DOHH2 (cell line): Measurements from ENCODE around the gene ABCF2.
A peak's percentile ranks its signal among the peaks of the same experiment; 100 is the strongest.

ENCODE experiments used
- H3F3A ChIP-seq: fragments of 200-600 bp; sonication (generic), shearing (Covaris generic); 2 replicates; pipeline ENCODE4 v1.6.0; 2016; ENCODE audit warnings: antibody characterized with exemption, mild to moderate bottlenecking; ENCODE audit not compliant: control insufficient read depth, insufficient read depth
- H3K27ac ChIP-seq: fragments of 200-600 bp; sonication (generic); 2 replicates; pipeline ENCODE4 v1.5.1; 2014; ENCODE audit warnings: low read depth, mild to moderate bottlenecking, low read length, moderate library complexity
- H3K27me3 ChIP-seq: fragments of 200-600 bp; sonication (generic); 2 replicates; pipeline ENCODE4 v1.6.1; 2014; ENCODE audit warnings: mild to moderate bottlenecking, low read length, mixed read lengths; ENCODE audit not compliant: control insufficient read depth
- H3K36me3 ChIP-seq: fragments of 200-600 bp; sonication (generic); 2 replicates; pipeline ENCODE4 v1.6.1; 2014; ENCODE audit warnings: mild to moderate bottlenecking, low read length, moderate library complexity, mixed read lengths; ENCODE audit not compliant: control insufficient read depth
- H3K4me1 ChIP-seq: fragments of 200-600 bp; sonication (generic); 2 replicates; pipeline ENCODE4 v1.6.1; 2014; ENCODE audit warnings: mild to moderate bottlenecking, low read length, mixed read lengths; ENCODE audit not compliant: control insufficient read depth
- H3K4me2 ChIP-seq: fragments of 200-600 bp; sonication (generic); 2 replicates; pipeline ENCODE4 v1.6.0; 2014; ENCODE audit warnings: mild to moderate bottlenecking, low read length, moderate library complexity
- H3K4me3 ChIP-seq: fragments of 200-600 bp; sonication (generic); 2 replicates; pipeline ENCODE4 v1.5.1; 2014; ENCODE audit warnings: mild to moderate bottlenecking, low read length, mixed read lengths
- H3K79me2 ChIP-seq: fragments of 200-600 bp; sonication (generic); 2 replicates; pipeline ENCODE4 v1.6.1; 2014; ENCODE audit warnings: mild to moderate bottlenecking, low read length, mixed read lengths; ENCODE audit not compliant: control insufficient read depth
- H3K9me2 ChIP-seq: fragments of 200-600 bp; sonication (generic); replicated peaks from 2 replicates; pipeline ENCODE4 v1.6.1; 2014; ENCODE audit warnings: mild to moderate bottlenecking, low read length, mixed read lengths; ENCODE audit not compliant: control insufficient read depth
- H3K9me3 ChIP-seq: fragments of 200-600 bp; sonication (generic); 2 replicates; pipeline ENCODE4 v1.6.1; 2014; ENCODE audit warnings: antibody characterized with exemption, low read length, mixed read lengths; ENCODE audit not compliant: control insufficient read depth, insufficient read depth
- H4K20me1 ChIP-seq: fragments of 200-600 bp; sonication (generic); 2 replicates; pipeline ENCODE4 v1.6.0; 2014; ENCODE audit warnings: low read depth, mild to moderate bottlenecking, antibody characterized with exemption, low read length, moderate library complexity; ENCODE audit not compliant: control insufficient read depth, insufficient read depth
- CTCF ChIP-seq: fragments of 200-600 bp; sonication (generic); IDR thresholded peaks from one replicate; pipeline ENCODE4 v1.5.1; 2014; ENCODE audit warnings: antibody characterized with exemption, mild to moderate bottlenecking, low read depth, low read length; ENCODE audit not compliant: poor library complexity, severe bottlenecking
- EZH2phosphoT487 ChIP-seq: fragments of 200-600 bp; sonication (generic); IDR thresholded peaks from 2 replicates; pipeline ENCODE4 v1.6.1; 2017; ENCODE audit warnings: borderline replicate concordance, mild to moderate bottlenecking, antibody characterized with exemption, low read length, moderate library complexity, mixed read lengths

Gene ABCF2

GRCh38 chr7:151178236-151178635 lies 48.8 kb downstream of the ABCF2 start:
- H3K4me3 ChIP-seq = no peak overlapping the region
- no peak overlapping the region for H3K4me2 ChIP-seq
- no peaks in the 10 kb centered on the region for H3K9me2 ChIP-seq
- H3F3A ChIP-seq = no peaks in the 10 kb centered on the region
- H3K27ac ChIP-seq = no peak overlapping the region
- H3K27me3 ChIP-seq = peaks cover 6% of the 10 kb centered on the region; the same call in 1 of the 2 replicates
- H3K4me1 ChIP-seq = no peaks in the 10 kb centered on the region
- H3K79me2 ChIP-seq = no peaks in the 10 kb centered on the region
- H3K36me3 ChIP-seq = no peaks in the 10 kb centered on the region
- TF ChIP-seq CTCF (no peak), EZH2phosphoT487 (no peak)
- no peaks in the 10 kb centered on the region for H4K20me1 ChIP-seq
- no peaks in the 10 kb centered on the region for H3K9me3 ChIP-seq

GRCh38 chr7:151177310-151177709 lies 49.7 kb downstream of the ABCF2 start:
- H3K79me2 ChIP-seq = no peaks in the 10 kb centered on the region
- H3K27me3 ChIP-seq = peaks cover 7% of the 10 kb centered on the region
- TF ChIP-seq CTCF (no peak), EZH2phosphoT487 (no peak)
- H3K9me3 ChIP-seq = no peaks in the 10 kb centered on the region
- H3K4me1 ChIP-seq = no peaks in the 10 kb centered on the region
- no peaks in the 10 kb centered on the region for H4K20me1 ChIP-seq
- no peak overlapping the region for H3K27ac ChIP-seq
- no peak overlapping the region for H3K4me3 ChIP-seq
- no peaks in the 10 kb centered on the region for H3F3A ChIP-seq
- no peaks in the 10 kb centered on the region for H3K36me3 ChIP-seq
- H3K9me2 ChIP-seq = no peaks in the 10 kb centered on the region
- no peak overlapping the region for H3K4me2 ChIP-seq

- no peaks in the 10 kb centered on the region for H4K20me1 ChIP-seq
- peaks cover 10% of the 10 kb centered on the region for H3K27me3 ChIP-seq
- H3F3A ChIP-seq = no peaks in the 10 kb centered on the region
- no peaks in the 10 kb centered on the region for H3K9me3 ChIP-seq
- no peak overlapping the region for H3K27ac ChIP-seq
- no peak overlapping the region for H3K4me2 ChIP-seq
- TF ChIP-seq CTCF (no peak), EZH2phosphoT487 (no peak)
- H3K36me3 ChIP-seq = no peaks in the 10 kb centered on the region
- H3K4me3 ChIP-seq = no peak overlapping the region
- H3K9me2 ChIP-seq = no peaks in the 10 kb centered on the region
- no peaks in the 10 kb centered on the region for H3K79me2 ChIP-seq
- no peaks in the 10 kb centered on the region for H3K4me1 ChIP-seq
Measured at GRCh38 chr7:151176401-151176800, 50.6 kb downstream of the ABCF2 start.

GRCh38 chr7:151175793-151176311 lies 51.2 kb downstream of the ABCF2 start:
- Histone ChIP-seq H3K9me2 (no peaks in the 10 kb centered on the region), H3K36me3 (no peaks in the 10 kb centered on the region), H3K27ac (no peak overlapping the region), H3K4me3 (no peak overlapping the region), H3K27me3 (peaks cover 10% of the 10 kb centered on the region), H3K4me2 (no peak overlapping the region), H3K79me2 (no peaks in the 10 kb centered on the region), H3F3A (no peaks in the 10 kb centered on the region), H4K20me1 (no peaks in the 10 kb centered on the region), H3K4me1 (no peaks in the 10 kb centered on the region), H3K9me3 (no peaks in the 10 kb centered on the region)
- TF ChIP-seq CTCF (peak; percentile 18), EZH2phosphoT487 (no peak)
